Esophagus squamous epithelium (tissue), 4 donors: ENCODE results near the gene ZNF320.

Experiments used
- POLR2A ChIP-seq, 4 donors: fragments of 450-650 bp; IDR thresholded peaks; one replicate each; pipeline ENCODE4 v1.6.1; 2017; ENCODE audit warnings: antibody characterized with exemption in 4 of 4, mild to moderate bottlenecking in 4 of 4, moderate library complexity in 3 of 4
- TF ChIP-seq, protein P1 (sequence below), 6 experiments: fragments of 450-650 bp in 4 of 6; fragments of 200-600 bp in 2 of 6; sonication (generic) in 2 of 6; IDR thresholded peaks; one replicate each; pipeline ENCODE4 v1.5.1; 2016 to 2019; ENCODE audit warnings: antibody characterized with exemption in 6 of 6, mild to moderate bottlenecking in 4 of 6, moderate library complexity in 4 of 6

DNA sequence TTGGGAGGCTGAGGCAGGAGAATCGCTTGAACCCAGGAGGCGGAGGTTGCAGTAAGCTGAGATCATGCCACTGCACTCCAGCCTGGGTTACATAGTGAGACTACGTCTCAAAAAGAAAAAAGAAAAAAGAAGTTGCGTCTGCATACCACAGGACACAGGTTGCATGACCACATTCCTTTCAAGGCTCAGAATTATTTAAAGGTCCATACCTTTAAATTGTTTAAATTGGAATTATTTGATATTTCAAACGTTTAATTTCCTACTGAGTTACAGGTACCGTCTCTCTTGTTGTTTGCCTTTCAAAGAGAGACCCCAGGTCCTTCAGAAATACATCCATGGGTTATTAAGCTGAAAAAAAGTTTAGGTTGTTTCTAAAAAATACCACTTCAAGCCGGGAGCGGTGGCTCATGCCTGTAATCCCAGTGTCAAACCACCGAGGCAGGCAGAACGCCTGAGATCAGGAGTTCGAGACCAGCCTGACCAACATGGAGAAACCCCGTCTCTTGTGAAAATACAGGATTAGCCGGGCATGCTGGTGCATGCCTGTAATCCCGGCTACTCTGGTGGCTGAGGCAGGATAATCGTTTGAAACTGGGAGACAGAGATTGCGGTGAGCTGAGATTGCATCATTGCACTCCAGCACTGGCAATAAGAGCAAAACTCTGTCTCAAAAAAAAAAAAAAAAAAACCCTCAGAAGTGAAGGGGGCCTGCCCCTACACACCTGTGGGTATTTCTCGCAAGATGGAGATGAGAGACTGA lies 46.6 kb upstream of the ZNF320 start:
- no peak for TF ChIP-seq POLR2A (IDR thresholded peaks at IDR 0.05)
- TF ChIP-seq, protein P1, sequence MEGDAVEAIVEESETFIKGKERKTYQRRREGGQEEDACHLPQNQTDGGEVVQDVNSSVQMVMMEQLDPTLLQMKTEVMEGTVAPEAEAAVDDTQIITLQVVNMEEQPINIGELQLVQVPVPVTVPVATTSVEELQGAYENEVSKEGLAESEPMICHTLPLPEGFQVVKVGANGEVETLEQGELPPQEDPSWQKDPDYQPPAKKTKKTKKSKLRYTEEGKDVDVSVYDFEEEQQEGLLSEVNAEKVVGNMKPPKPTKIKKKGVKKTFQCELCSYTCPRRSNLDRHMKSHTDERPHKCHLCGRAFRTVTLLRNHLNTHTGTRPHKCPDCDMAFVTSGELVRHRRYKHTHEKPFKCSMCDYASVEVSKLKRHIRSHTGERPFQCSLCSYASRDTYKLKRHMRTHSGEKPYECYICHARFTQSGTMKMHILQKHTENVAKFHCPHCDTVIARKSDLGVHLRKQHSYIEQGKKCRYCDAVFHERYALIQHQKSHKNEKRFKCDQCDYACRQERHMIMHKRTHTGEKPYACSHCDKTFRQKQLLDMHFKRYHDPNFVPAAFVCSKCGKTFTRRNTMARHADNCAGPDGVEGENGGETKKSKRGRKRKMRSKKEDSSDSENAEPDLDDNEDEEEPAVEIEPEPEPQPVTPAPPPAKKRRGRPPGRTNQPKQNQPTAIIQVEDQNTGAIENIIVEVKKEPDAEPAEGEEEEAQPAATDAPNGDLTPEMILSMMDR (IDR thresholded peaks at IDR 0.05), result no peak
